SHP77 (cell line): Measurements from ENCODE around the gene HLA-DQA2.
"Not testable (repeated sequence)": the region's sequence is repeated elsewhere in the genome, so short reads cannot be mapped to it uniquely, and the experiment has no call there.

ENCODE experiments used
- DNase-seq, 2 experiments: peaks; one replicate each; lab custom pipeline; 2025; lab: John Stamatoyannopoulos, UW

HLA-DQA2 gene

GRCh38 chr6:32779036-32779435, 37.8 kb downstream of the HLA-DQA2 start:
- no peak for DNase-seq

DNA sequence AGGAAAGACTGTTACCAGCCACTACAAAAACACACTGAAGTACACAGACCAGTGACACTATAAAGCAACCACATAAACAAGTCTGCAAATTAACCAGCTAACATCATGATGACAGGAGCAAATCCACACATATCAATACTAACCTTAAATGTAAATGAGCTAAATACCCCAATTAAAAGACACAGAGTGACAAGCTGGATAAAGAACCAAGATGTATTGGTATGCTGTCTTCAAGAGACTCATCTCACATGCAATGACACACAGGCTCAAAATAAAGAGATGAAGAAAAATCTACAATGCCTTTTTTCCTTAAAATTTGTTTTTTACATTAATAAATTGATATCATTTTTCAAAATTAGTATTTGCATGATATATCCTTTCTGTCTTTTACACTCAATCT, 41.7 kb downstream of the HLA-DQA2 start:
- DNase-seq, result not testable (repeated sequence)

DNA sequence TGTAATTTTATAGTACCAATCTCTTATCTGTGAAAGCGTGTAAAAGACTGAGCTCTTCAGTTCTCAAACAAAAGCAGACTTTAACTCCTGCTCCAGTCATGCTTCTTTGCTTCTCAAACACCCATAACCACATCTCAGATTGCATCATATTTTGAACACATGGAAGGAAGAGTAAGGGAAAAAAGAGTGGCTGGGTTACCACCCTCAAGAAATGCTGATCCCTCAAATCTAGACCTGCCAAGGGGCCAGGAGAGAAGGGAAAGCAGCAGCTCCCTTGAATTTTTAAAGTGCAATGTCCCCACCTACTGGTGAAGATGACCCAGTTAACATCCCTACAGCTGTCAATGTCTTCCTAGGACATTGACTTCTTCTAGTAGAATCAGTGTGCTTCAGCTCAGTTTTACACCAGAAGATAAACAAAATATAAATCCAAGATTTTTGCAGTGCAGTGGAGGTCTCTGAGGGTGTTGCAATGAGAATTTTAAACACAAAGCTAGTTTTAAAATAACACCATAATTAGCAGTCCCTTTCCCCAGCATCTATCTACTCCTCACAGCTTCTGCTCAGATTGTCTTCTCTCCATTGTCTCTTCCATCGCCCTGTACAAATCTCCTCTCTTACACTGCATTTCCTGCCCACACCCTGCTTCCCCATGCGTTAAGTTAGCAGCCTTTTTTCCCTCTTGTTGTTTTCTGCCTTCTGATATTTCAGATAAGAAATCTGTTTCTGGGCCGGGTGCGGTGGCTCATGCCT, 44.8 kb downstream of the HLA-DQA2 start:
- DNase-seq, result peak; percentile 28 to 46

- no peak for DNase-seq
Measured at GRCh38 chr6:32790306-32790705, 49.1 kb downstream of the HLA-DQA2 start.

DNA sequence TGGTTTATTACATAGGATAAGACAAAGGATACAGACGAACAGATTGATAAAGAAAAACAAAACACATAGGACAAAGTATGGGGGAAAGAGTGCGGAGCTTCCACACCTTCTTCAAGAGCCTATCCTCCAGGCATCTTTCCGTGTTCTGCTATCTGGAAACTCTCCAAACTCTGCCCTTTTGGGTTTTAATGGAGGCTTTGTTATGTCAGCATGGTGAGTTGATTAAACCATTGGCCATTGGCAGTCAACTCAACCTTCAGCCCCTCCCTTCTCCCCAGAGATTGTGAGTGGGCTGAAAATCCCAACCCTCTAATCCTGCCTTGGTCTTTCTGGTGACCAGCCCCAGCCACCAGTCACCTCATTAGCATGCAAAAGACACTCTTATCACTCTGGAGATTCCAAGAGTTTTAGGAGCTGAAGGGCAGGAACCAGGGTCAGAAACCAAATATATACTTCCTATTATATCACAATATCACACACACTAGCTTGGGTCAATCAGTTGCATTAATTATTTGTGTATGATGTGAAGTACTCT, 51.8 kb downstream of the HLA-DQA2 start:
- no peak for DNase-seq

GRCh38 chr6:32794510-32794909, 53.3 kb downstream of the HLA-DQA2 start:
- DNase-seq, result no peak
